Measurements from ENCODE around the gene CHPF.

CHPF gene

DNA sequence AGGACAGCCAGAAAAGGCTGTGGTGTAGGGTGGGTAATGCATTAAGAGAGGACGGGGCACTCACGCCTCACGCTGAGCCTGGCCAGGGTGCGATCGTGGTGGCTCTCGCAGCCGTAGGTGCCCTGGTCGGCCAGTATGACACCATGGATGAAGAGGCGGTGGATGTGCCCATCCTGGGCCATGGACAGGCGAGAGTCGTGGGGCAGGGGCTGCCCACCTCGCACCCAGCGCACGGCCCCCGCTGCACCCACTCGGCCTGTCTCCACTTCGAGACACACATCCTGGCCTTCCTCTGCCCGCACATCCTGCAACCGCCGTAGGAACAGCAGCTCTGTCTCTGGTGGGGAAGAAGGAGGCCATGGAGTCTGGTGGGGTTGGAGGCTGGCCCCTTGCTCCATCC is 12.3 kb upstream of the CHPF start:
- H3K4me3 ChIP-seq (ENCODE audit: low read length), result no peak overlapping the region
- TF ChIP-seq CTCF (conservative IDR thresholded peaks at IDR 0.05; ENCODE audit: low read depth, low read length), result no peak
- no peak for DNase-seq (ENCODE audit: low read depth)

DNA sequence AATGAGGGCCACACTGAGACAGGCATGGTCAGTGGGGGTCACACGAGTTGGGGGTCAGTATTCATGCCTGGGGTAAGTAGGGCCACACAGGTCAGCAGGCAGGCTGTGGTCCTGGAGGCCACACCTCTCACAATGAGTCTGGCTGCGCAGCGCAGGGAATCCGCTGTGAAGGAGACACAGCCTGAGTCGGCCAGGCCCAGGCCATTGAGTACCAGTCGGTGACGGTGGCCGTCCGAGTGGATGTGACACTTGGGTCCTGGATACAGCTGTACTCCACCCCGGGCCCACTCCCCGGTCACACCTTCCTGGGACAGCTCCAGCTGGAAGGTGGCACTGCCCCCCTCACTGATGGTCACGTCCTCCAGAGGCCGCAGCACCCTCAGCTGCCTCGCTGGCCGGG is 10.7 kb upstream of the CHPF start:
- TF ChIP-seq CTCF (conservative IDR thresholded peaks at IDR 0.05; ENCODE audit: low read depth, low read length), result no peak
- DNase-seq (ENCODE audit: low read depth), result no peak
- no peak overlapping the region for H3K4me3 ChIP-seq (ENCODE audit: low read length)

DNA sequence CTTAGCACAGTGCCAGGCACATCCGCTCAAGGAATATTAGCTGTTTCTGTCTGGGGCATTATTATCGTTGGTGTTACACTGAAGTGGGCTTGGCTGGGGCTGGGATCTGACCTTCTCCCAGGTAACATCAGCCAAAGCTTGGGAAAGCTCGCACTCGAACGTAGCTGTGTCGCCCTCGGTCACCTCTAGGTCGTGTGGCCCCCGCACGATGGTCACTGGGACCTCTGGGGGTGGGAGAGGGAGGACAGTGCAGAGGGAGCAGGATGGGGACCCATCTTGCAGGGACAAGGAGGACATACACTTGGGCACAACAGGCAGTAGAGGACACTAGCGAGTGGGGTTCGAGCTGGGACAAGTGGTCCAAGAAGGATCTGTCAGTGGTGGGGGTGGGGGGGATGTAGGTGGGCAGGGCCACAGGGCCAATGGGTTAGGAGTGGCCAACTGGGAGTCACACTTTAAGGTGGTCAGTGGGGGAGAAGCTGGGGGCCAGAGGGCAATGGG is 9.9 kb upstream of the CHPF start:
- no peak overlapping the region for H3K4me3 ChIP-seq (ENCODE audit: low read length)
- no peak for DNase-seq (ENCODE audit: low read depth)
- no peak for TF ChIP-seq CTCF (conservative IDR thresholded peaks at IDR 0.05; ENCODE audit: low read depth, low read length)

- no peak for DNase-seq (ENCODE audit: low read depth)
- peak overlapping the region; percentile 69 for H3K4me3 ChIP-seq (ENCODE audit: low read length)
- no peak for TF ChIP-seq CTCF (conservative IDR thresholded peaks at IDR 0.05; ENCODE audit: low read depth, low read length)
These were observed 9.5 kb upstream of the CHPF start for GRCh38 chr2:219553168-219553417.

DNA sequence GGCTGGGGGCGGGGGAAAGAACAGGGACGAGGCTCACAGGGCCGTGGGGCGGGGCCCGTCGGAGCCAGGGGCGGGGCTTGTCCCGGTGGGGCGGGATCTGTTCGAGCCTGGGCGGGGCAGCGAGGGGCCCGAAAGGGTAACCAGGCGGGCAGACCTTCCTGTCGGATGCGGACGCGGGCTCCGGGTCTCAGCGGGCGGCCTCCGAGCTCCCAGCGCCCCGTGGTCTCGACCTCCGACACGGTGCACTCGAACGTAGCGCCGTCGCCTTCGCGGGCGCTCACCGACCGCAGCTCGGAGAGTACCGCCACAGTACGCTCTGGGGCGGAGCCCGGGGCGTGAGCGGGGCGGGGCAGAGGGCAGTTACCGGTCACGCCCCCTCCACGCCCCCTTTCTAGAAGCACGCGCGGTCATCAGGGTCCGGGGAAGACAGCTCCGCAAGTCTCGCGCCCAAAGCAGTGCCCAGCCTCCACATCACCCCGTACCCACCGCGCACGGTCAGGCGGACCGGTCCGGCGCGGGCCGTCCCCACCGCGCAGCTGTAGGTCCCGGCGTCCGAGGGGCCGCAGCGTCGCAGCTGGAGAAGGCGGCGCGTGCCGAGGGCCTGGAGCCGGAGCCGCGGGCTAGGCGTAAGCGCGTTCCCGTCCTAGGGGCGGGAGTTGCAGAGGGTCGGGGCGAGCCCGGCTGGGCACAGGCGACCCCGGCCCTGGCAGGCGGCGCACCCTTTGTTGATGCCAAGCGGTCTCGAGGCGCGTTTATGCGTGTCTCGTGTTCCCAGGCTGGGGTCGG is 9.0 kb upstream of the CHPF start:
- H3K4me3 ChIP-seq (ENCODE audit: low read length), result peak overlapping the region; percentile 69
- TF ChIP-seq CTCF (conservative IDR thresholded peaks at IDR 0.05; ENCODE audit: low read depth, low read length), result no peak
- no peak for DNase-seq (ENCODE audit: low read depth)

- peak overlapping the region; percentile 69 for H3K4me3 ChIP-seq (ENCODE audit: low read length)
- DNase-seq (ENCODE audit: low read depth), result no peak
- TF ChIP-seq CTCF (conservative IDR thresholded peaks at IDR 0.05; ENCODE audit: low read depth, low read length), result no peak
These were observed 8.1 kb upstream of the CHPF start for GRCh38 chr2:219551441-219552381.
